ENCODE data around the gene AQP12B.
"Not testable (repeated sequence)": the region's sequence is repeated elsewhere in the genome, so short reads cannot be mapped to it uniquely, and the experiment has no call there.

DNA sequence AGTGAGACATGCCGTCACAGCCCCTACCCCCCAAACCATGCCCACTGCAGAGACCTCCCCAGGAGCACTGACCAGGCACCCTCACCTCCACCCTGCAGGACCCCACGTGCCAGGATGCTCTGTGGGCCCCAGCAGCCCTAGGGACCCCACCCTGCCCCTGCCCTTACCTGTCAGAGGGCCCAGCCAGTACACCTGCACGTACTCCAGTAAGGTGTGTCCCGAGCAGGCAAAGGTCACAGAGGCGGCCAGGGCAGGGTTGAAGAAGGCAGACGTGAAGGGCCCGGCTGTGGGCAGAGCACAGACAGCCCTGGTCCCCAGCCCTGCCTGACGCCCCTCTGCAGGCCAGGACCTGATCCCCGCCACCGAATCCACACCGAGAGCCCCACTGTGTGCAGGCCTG, 2.5 kb downstream of the AQP12B start:
- TF ChIP-seq, protein P1, sequence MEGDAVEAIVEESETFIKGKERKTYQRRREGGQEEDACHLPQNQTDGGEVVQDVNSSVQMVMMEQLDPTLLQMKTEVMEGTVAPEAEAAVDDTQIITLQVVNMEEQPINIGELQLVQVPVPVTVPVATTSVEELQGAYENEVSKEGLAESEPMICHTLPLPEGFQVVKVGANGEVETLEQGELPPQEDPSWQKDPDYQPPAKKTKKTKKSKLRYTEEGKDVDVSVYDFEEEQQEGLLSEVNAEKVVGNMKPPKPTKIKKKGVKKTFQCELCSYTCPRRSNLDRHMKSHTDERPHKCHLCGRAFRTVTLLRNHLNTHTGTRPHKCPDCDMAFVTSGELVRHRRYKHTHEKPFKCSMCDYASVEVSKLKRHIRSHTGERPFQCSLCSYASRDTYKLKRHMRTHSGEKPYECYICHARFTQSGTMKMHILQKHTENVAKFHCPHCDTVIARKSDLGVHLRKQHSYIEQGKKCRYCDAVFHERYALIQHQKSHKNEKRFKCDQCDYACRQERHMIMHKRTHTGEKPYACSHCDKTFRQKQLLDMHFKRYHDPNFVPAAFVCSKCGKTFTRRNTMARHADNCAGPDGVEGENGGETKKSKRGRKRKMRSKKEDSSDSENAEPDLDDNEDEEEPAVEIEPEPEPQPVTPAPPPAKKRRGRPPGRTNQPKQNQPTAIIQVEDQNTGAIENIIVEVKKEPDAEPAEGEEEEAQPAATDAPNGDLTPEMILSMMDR (IDR thresholded peaks at IDR 0.05; ENCODE audit: low read depth, low read length): not testable (repeated sequence)
- TF ChIP-seq, protein P2, sequence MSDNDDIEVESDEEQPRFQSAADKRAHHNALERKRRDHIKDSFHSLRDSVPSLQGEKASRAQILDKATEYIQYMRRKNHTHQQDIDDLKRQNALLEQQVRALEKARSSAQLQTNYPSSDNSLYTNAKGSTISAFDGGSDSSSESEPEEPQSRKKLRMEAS (IDR thresholded peaks at IDR 0.05; ENCODE audit: low read depth, low read length): not testable (repeated sequence)

Measured in NB4 (cell line).